Measurements from ENCODE around the gene P4HA2.

DNA sequence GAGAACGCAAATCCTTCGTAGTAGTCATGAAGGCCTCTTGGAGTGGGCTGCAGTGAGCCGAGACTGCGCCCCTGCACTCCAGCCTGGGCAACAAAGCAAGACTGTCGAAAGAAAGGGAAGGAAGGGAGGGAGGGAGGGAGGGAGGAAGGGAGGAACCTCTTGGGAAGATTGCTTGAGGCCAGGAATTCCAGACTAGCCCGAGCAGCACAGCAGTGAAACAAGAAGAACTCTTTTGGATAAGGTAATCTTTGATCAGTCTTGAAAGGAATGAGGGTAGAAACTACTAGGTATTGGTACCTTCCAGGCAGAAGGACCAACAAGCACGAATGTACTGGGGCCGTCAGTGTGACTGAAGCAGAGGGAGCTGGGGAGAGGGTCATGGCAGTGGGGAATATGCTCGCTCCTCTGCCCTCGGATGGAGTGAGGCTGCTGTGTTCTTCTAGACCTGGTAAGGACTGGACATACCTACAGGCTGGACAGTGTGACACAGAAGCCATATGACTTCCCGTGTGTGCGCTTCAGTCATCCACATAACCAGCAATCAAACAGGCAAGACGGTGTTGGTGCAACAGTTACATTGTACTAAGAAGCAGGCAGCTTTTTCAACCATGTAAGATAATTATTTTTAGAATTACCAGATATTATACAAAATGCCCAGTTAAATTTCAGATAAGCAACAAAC lies 45.2 kb downstream of the P4HA2 start:
- TF ChIP-seq POLR2AphosphoS5 (IDR thresholded peaks at IDR 0.05; ENCODE audit: low read depth, low read length) (no peak), SIN3A (IDR thresholded peaks at IDR 0.05; ENCODE audit: borderline replicate concordance, insufficient read depth, low read length) (no peak), TAF1 (IDR thresholded peaks at IDR 0.05; ENCODE audit: borderline replicate concordance, insufficient read depth, low read length) (no peak), FOXP2 (optimal IDR thresholded peaks at IDR 0.05; ENCODE audit: borderline replicate concordance, extremely low read depth, extremely low read length, insufficient read depth) (no peak)
- TF ChIP-seq, protein P1, sequence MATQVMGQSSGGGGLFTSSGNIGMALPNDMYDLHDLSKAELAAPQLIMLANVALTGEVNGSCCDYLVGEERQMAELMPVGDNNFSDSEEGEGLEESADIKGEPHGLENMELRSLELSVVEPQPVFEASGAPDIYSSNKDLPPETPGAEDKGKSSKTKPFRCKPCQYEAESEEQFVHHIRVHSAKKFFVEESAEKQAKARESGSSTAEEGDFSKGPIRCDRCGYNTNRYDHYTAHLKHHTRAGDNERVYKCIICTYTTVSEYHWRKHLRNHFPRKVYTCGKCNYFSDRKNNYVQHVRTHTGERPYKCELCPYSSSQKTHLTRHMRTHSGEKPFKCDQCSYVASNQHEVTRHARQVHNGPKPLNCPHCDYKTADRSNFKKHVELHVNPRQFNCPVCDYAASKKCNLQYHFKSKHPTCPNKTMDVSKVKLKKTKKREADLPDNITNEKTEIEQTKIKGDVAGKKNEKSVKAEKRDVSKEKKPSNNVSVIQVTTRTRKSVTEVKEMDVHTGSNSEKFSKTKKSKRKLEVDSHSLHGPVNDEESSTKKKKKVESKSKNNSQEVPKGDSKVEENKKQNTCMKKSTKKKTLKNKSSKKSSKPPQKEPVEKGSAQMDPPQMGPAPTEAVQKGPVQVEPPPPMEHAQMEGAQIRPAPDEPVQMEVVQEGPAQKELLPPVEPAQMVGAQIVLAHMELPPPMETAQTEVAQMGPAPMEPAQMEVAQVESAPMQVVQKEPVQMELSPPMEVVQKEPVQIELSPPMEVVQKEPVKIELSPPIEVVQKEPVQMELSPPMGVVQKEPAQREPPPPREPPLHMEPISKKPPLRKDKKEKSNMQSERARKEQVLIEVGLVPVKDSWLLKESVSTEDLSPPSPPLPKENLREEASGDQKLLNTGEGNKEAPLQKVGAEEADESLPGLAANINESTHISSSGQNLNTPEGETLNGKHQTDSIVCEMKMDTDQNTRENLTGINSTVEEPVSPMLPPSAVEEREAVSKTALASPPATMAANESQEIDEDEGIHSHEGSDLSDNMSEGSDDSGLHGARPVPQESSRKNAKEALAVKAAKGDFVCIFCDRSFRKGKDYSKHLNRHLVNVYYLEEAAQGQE (IDR thresholded peaks at IDR 0.05; ENCODE audit: insufficient read depth in 1 of 2, low read depth in 2 of 2, low read length in 2 of 2), result no peak
